A549 (cell line): ENCODE results near the gene KSR2.

Source experiments
- CBX2 ChIP-seq: fragments of 200-600 bp; sonication (generic); IDR thresholded peaks from 2 replicates; pipeline ENCODE4 v1.6.1; 2016; ENCODE audit warnings: low read depth, mild to moderate bottlenecking, borderline replicate concordance
- CEBPB ChIP-seq, 2 experiments: fragments of >200 bp in 1 of 2; sonication (Bioruptor Twin) in 1 of 2; formaldehyde crosslinking in 1 of 2; IDR thresholded peaks; 2 replicates each; pipeline ENCODE4 v1.6.1; 2012 to 2016
- CTCF ChIP-seq: fragments of >200 bp; sonication (Bioruptor Twin); formaldehyde crosslinking; IDR thresholded peaks from 3 replicates; pipeline ENCODE4 v1.5.1; 2016
- EP300 ChIP-seq, 2 experiments: fragments of >200 bp; sonication (Bioruptor Twin); formaldehyde crosslinking; IDR thresholded peaks; 2 replicates in 1 of 2; 3 replicates in 1 of 2; pipeline ENCODE4 v1.6.1; 2016 to 2017
- JUNB ChIP-seq: fragments of >200 bp; sonication (Bioruptor Twin); formaldehyde crosslinking; IDR thresholded peaks from 2 replicates; pipeline ENCODE4 v1.6.1; 2016
- MYC ChIP-seq: IDR thresholded peaks from 2 replicates; pipeline ENCODE4 v1.6.1; 2012; ENCODE audit warnings: mild to moderate bottlenecking, inconsistent platforms, low read length, improper control_type of control experiment, borderline replicate concordance
- NFE2L2 ChIP-seq: fragments of 150-350 bp; conservative IDR thresholded peaks from 2 replicates; pipeline ENCODE4 v1.6.1; 2014; ENCODE audit warnings: low read length
- POLR2A ChIP-seq: IDR thresholded peaks from 2 replicates; pipeline ENCODE4 v1.6.1; 2012; ENCODE audit warnings: mild to moderate bottlenecking, low read length
- REST ChIP-seq: fragments of 200-600 bp; sonication (generic); IDR thresholded peaks from 2 replicates; pipeline ENCODE4 v1.6.1; 2016; ENCODE audit warnings: antibody characterized with exemption, mild to moderate bottlenecking, moderate library complexity
- TP53 ChIP-seq: fragments of 250-450 bp; sonication (Bioruptor Pico); IDR thresholded peaks from 2 replicates; pipeline ENCODE4 v1.5.0; 2021; ENCODE audit warnings: mild to moderate bottlenecking, moderate library complexity
- USF2 ChIP-seq: fragments of 450-650 bp; IDR thresholded peaks from 2 replicates; pipeline ENCODE4 v1.6.1; 2014; ENCODE audit warnings: antibody characterized with exemption

GRCh38 chr12:117502233-117502632, 466.6 kb downstream of the KSR2 start:
- no peak for TF ChIP-seq REST
- TF ChIP-seq CEBPB (IDR thresholded peaks at IDR 0.05): no peak
- no peak for TF ChIP-seq CTCF
- no peak for TF ChIP-seq CBX2
- TF ChIP-seq MYC: no peak
- TF ChIP-seq NFE2L2: no peak
- TF ChIP-seq TP53 (CRISPR knock-in tag): no peak
- TF ChIP-seq JUNB: no peak
- TF ChIP-seq POLR2A: no peak
- no peak for TF ChIP-seq EP300 (IDR thresholded peaks at IDR 0.05)
- no peak for TF ChIP-seq USF2
